D721Med (cell line): Measurements from ENCODE around the gene C7orf33.
"Not testable (repeated sequence)": the region's sequence is repeated elsewhere in the genome, so short reads cannot be mapped to it uniquely, and the experiment has no call there.

Experiments
- DNase-seq: peaks from one replicate; pipeline ENCODE4 v3.0.0; 2011; ENCODE audit warnings: low spot score; ENCODE audit not compliant: insufficient read length
- FAIRE-seq: peaks from 2 replicates; lab custom pipeline; 2011; peaks lifted over from hg19 to GRCh38; lab: Jason Lieb, UNC
- CTCF ChIP-seq: IDR thresholded peaks from 2 replicates; pipeline ENCODE4 v1.5.1; 2012; ENCODE audit warnings: mild to moderate bottlenecking, control low read depth; ENCODE audit not compliant: insufficient read depth; ENCODE audit errors: missing control alignments

Gene C7orf33

GRCh38 chr7:148567524-148567923, 23.0 kb upstream of the C7orf33 start:
- peak; percentile 55 for FAIRE-seq
- no peak for TF ChIP-seq CTCF
- DNase-seq, result no peak

GRCh38 chr7:148570510-148570909, 20.1 kb upstream of the C7orf33 start:
- no peak for FAIRE-seq

DNA sequence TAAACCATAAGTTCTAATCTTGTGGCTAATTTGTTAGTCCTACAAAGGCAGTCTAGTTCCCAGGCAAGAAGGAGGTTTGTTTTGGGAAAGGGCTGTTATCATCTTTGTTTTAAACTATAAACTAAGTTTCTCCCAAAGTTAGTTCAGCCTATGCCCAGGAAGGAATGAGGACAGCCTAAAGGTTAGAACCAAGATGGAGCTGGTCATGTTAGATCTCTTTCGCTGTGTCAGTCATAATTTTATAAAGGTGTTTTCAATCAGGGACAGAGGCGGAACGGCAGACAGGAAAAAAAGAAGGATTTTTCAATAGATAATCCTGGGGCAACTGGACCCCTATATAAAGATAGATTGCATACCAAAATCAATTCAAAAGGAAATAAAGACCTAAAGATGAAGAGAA, 19.6 kb upstream of the C7orf33 start:
- not testable (repeated sequence) for FAIRE-seq, DNase-seq

More at GRCh38 chr7:148570510-148570909, 20.1 kb upstream of the C7orf33 start:
- TF ChIP-seq CTCF, result no peak
- DNase-seq, result no peak

- FAIRE-seq (no peak), DNase-seq (no peak)
- TF ChIP-seq CTCF, result no peak
Observed at GRCh38 chr7:148571381-148571780, 19.2 kb upstream of the C7orf33 start.

DNA sequence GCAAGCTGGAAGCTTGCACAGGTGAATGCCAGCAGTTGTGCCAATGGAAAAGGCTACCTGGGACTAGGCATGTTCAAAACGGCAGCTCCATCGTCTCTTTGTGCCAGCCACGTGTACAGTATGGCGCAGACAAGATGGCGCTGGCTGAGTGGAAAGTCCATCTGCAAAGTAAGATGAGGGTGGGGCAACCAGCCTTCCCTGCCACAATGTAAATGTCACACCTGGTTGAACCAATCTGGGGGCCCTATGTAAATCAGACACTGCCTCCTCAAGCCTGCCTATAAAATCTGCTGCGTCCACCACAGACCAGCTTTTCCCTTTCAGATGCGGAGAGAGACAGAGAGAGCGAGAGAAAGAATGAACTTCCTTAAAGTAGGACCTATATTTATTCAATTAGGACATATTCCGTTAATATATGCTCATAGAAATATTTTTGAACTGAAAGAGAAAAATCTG, 18.5 kb upstream of the C7orf33 start:
- DNase-seq (no peak), FAIRE-seq (no peak)
- no peak for TF ChIP-seq CTCF

GRCh38 chr7:148573581-148573980, 17.0 kb upstream of the C7orf33 start:
- DNase-seq, FAIRE-seq: not testable (repeated sequence)

GRCh38 chr7:148575640-148576411, 14.7 kb upstream of the C7orf33 start:
- no peak for DNase-seq
- TF ChIP-seq CTCF, result peak; percentile 80
- FAIRE-seq, result peak; percentile 46

GRCh38 chr7:148579366-148579765, 11.2 kb upstream of the C7orf33 start:
- no peak for TF ChIP-seq CTCF
- FAIRE-seq, result no peak
- DNase-seq, result no peak
